CD4-positive, alpha-beta T cell treated with Interleukin-17A for 4 hours (primary cell): ENCODE data around the gene ACP6.
"Not testable (repeated sequence)": the region's sequence is repeated elsewhere in the genome, so short reads cannot be mapped to it uniquely, and the experiment has no call there.

Experiments used
- DNase-seq: peaks from one replicate; pipeline ENCODE4 v3.0.0-alpha.2; 2020; ENCODE audit warnings: mixed read lengths

The ACP6 gene

DNA sequence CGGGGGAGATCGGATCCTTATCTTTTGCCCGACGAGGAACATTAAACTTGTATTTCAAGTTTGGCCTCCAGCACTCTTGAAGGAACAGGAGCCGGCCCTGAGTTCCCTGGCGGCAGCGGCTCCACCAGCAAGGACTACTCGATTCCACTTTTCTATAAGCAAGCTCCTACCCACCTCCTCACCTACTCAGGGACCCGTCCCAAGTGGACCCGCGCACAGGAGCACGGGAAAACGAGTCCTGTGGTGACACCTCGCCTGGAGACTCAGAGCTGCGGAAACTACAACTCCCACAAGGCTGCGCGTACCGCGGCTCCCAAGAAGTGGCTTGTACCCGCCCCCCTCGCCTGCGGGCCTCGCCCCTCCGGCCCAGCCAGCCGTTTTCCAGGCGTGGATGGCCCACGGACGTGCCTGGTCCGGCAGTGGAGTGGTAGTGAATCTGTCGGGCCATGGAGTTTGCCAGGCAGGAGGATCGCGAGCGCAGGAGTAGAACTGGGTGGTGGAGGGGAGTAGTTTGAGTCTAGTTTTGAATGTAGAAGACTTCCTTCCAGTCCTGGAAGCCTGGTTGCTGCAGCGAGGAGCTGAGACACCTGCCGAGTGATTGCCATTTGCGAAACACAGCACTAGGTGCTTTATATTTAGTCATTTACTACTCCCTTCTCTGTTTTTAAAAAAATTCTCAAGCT lies at the start of gene ACP6:
TSS of gene ACP6 (minus strand) at position 206 of the 683 bp plus-strand sequence. CDS start 476 bp downstream, outside the sequence.
- peak; percentile 91 for DNase-seq

DNA sequence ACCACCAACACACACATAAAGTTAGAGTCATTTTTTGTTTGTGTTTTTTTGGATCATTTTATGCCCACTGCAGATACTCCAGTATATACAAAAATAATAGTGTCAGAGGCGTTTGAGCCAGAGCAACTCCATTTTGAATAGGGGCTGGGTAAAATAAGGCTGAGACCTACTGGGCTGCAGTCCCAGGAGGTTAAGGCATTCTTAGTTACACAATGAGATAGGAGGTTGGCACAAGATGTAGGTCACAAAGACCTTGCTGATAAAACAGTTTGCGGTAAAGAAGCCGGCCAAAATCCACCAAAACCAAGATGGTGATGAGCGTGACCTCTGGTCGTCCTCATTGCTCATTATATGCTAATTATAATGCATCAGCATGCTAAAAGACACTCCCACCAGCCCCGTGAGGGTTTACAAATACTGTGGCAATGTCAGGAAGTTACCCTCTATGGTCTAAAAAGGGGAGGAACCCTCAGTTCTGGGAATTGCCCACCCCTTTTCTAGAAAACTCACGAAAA lies 49.4 kb upstream of the ACP6 start:
- DNase-seq: no peak

GRCh38 chr1:147719029-147719698 lies 48.8 kb upstream of the ACP6 start:
- DNase-seq: no peak

- DNase-seq: peak; percentile 26
Measured at GRCh38 chr1:147717706-147718097, 47.4 kb upstream of the ACP6 start.

GRCh38 chr1:147717051-147717705 lies 46.9 kb upstream of the ACP6 start:
- peak; percentile 44 for DNase-seq

GRCh38 chr1:147712605-147713004 lies 42.3 kb upstream of the ACP6 start:
- no peak for DNase-seq

- DNase-seq: peak; percentile 66
Measured at GRCh38 chr1:147700042-147701006, 30.0 kb upstream of the ACP6 start.

GRCh38 chr1:147699686-147700041 lies 29.3 kb upstream of the ACP6 start:
- DNase-seq: no peak

DNA sequence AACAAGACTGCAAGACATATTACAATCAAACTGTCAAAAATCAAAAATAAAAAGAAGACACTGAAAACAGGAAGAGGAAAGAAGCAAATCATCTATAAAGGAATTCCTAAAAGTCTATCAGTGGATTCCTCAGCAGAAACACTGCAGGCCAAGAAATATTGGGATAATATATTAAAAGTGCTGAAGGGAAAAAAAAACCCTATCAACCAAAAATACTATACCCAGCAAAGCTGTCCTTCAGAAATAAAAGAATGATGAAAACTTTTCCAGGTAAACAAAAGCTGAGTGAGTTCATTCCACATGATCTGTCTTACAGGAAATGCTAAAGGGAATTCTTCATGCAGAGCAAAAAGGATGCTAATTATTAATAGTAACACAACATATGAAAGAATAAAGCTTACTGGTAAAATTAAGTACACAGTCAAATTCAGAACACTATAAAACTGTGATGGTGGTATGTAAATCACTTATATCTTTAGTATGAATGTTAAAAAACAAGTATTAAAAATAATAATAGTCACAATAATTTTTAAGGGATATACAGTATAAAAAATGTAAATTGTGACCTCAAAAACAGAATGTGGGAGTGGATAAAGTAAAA lies 12.9 kb upstream of the ACP6 start:
- DNase-seq: no peak

DNA sequence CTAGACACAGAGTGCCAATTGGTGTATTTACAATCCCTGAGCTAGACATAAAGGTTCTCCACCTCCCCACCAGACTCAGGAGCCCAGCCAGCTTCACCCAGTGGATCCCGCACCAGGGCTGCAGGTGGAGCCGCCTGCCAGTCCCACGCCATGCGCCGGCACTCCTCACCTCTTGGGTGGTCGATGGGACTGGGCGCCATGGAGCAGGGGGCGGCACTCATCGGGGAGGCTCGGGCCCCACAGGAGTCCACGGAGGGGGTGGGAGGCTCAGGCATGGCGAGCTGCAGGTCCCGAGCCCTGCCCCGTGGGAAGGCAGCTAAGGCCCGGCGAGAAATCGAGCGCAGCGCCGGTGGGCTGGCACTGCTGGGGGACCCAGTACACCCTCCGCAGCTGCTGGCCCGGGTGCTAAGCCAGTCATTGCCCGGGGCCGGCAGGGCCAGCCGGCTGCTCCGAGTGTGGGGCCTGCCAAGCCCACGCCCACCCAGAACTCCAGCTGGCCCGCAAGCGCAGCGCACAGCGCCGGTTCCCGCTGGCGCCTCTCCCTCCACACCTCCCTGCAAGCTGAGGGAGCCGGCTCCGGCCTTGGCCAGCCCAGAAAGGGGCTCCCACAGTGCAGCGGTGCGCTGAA lies 10.4 kb upstream of the ACP6 start:
- DNase-seq: not testable (repeated sequence)

DNA sequence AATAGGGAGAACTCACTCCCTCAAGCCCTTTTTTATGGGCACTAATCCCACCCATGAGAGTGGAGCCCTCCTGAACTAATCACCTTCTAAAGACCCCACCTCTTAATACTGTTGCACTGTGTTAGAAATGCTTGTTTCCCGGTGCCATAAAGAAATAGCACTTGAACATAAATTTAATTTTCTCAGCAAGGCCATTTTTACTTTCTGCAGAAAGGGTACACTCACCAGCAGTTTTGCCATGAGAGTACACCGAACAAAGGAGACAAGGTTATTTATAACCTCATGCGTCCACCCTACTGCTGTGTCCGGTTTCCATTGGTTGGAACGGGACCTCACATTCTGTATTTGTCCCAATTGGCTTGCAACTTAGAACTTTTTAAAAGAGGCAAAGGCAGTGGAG lies 7.4 kb upstream of the ACP6 start:
- not testable (repeated sequence) for DNase-seq

- DNase-seq: no peak
Measured at GRCh38 chr1:147676311-147677085, 6.2 kb upstream of the ACP6 start.

- DNase-seq: no peak
Measured at GRCh38 chr1:147673816-147674215, 3.5 kb upstream of the ACP6 start.

DNA sequence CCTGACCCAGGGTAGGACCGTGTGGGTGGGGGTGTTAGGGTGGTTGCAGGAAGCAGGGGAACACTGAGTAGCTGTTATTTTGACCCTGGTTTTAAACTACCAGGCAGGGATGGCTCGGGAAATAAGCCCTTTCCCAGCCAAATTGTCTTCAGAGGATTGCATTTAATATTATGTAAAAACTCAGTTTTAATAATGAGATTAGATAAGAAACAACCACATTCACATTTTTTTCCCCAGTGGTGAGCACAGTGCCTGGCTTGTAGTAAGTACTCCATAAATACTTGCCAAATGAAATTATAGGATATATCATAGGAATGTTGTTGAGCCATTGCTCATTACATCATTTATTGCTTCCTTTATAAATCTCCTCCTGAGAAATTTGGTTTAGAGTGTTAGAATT lies 3.1 kb upstream of the ACP6 start:
- DNase-seq: no peak

DNA sequence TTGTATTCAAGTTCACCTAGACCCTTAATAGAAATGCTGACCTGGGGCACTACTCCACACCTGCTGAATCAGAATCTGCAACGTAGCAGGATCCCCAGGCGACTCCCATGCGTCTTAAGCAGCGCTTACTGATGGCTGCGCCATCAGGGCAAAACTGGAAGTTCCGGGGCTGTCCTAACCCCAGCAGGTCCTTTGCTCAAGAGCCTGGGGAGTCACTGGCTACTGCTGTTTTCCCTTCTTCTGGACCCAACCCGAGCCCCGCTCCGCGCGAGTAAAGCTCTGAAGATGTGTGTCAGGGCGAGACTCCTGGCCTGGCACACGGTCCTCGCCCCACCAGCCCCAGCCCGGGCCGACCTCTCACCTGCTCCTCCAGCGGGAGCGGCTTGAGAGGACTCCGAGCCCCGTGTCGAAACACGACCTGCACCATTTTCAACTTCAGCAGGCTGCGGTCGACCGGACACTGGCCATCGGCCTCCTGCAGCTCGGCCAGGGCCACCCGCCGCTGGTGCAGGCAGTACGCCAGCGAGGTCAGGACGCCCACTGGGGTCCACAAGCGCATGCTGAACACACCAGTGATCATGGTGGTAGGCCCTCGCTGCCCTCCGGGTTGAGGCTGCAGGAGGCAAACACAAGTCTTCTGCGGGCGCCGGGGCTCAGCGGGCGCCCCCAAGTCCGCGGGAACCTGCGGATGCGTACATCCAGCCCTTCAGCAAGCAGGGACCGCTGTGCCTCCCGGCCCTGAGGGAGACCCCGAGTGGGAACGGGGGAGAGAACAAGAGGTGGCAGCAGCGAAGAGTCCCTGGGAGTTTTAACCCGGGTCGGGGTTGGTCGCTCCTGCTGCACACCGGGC lies 630 bp downstream of the ACP6 start:
- peak; percentile 58 for DNase-seq

DNA sequence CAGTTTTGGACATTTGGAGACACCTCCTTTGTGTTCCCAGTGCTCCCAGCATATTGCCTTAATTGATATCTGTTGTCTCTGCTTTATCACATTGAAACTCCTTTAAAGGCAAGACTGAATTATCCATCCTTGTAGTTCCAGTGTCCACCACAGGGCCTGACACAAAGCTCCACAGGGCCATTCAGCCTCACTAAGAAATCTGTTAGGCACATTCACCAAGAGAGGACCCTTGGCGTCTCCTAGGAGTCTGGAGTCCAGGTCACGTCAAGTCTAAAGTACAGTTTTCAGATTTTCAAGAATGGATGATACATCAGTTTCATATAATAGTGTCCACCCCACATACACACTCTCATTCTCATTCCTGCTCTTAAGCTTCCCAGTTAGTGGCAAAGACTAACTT lies 4.8 kb downstream of the ACP6 start:
- DNase-seq: no peak

GRCh38 chr1:147664206-147664605 lies 6.1 kb downstream of the ACP6 start:
- DNase-seq: no peak

DNA sequence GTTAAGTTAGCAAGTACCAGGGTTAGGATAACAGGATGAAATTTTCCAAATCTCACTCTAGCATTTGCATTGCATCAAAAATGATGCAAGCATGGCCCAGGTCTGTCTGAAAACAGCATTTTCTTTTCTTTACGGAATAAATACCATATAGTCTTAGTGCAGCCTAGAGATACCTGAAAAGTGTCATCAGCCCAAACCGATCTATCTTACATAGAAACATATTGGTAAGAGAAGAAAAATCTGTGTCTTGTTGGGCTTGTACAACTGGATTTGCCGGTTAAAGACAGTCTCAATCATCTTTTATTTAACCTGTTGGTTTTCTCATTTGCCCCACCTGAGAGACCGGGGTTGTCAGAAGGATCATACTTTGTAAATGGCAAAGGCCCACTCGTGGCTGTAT lies 15.8 kb downstream of the ACP6 start:
- no peak for DNase-seq

- no peak for DNase-seq
Measured at GRCh38 chr1:147652306-147652705, 18.0 kb downstream of the ACP6 start.

- no peak for DNase-seq
Measured at GRCh38 chr1:147651466-147651865, 18.9 kb downstream of the ACP6 start.
